Stimulated activated CD4-positive, alpha-beta T cell treated with anti-CD3 and anti-CD28 coated beads, Interleukin-15, amount 100 ng/mL, for 48 hours (primary cell): ENCODE measurements around the gene SULF2.

Experiments used
- DNase-seq, 2 donors: peaks; one replicate each; pipeline ENCODE4 v3.0.0-alpha.2; 2020; ENCODE audit warnings: low read depth in 2 of 2

SULF2 gene

DNA sequence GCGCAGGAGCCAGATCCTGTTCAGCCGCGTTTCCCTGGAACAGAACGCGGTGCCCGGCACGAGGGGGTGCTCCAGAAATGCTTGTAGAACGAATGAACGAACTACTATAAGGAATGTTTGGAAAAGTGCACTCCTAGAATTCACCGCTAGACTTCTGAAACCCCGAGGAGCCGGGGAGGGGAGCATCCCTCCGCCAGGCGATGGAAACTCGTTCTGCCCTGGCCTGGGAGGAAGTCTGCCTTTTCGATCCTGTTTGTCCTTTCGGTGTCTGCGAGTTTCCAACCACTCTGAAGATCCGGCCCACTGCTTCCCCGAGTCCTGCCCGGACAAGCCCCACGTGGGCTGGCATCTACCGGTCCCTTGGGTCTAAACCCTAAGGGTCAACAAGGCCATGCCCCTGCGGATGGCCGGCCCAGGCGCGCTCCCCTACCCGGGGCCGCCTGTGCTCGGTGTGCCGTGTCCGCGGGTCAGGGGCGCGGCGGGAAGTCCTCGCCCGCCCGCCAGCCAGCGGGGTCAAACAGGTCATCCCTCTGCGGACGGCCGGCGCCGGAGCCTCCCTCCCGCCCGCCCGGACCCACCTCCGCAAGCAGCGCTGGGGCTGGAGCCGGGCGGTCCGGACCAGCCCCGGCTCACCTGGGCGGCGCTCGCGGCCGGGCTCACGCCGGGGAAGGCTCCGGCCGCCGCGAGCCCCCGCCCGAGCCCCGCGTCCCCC, 526 bp downstream of the SULF2 start:
- DNase-seq = no peak

DNA sequence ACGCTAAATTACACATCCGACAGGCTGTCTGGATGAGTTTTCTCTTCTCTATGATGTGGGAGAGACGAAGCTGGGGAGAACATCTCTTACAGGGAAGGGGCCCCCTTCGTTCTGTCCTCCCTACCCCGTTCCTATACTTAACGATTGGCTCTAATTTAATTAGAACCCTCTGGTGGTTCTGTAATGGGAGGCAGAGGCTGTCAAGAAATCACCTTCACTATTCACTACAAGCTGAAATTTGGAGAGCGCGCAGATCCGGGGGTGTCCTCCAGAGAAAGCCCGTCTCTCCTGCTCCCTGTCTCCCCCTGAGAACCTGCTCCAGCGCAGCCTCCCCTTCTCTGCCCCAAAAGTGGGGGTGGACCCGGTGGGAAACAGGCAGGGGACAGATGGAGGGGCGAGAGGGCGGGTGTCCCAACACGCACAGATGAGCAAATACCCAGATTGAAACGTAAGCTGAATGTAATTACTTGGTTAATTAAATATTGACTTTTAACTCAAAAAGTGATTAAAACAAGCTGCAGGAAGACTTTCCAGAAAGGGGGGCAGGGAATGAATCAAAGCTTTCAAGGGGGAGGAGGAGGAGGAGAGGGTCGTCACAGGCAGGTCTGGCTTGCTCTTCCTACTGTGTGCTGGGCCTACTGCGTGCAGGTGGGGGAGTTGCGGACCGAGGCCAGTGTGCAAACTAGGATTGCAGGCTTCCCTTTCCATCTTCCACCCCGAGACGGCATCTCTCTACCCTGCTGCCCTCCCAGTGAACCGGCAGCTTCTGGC, 1.3 kb downstream of the SULF2 start:
- DNase-seq = no peak

DNA sequence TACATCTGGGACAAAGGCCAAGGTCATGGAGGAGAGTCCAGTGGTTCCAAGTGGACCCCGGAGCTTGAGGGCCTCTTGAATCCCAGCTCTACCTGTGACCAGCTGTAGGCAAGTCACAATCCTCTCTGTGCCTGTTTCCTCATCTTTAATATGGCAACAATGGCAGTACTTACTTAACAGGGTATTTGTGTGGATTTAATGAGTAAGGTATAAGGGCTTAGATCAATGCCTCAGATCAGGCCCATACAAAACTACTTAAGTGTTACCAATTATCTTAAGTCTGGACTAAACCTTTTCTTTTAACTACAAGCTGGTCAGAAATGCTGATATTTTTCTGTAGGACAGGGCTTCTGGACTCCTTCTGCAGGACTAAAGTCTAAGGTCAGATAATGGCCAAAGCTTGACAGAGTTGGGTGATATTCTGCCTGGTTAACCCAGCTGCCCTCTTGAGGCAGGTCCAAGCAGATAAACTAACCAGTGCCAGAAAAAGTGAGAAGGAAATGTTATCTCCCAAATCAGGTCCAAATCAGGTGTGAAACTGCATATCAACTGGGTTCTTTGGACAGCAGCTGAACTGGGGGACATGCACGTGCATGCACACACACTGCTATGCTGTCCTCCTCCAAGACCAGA, 2.2 kb downstream of the SULF2 start:
- no peak for DNase-seq

DNA sequence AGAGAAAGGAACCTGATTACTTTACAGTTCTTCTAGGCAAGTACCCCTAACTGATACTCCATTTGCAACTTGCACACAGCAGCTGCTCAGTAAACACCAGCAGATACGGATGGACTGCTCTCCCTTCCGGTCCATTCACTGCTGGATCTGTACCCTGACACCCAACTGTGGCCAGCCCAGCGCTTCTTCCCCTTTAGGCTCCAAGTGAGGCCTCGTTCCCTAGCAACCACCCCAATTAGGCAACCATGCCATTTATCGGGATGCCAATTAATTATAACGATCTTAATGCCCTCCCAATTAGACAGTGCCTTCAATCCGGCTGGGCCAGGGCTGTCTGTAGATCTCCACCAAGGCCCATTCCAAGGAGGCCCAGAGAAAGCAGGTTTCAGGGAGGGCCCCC, 3.2 kb downstream of the SULF2 start:
- no peak for DNase-seq

DNA sequence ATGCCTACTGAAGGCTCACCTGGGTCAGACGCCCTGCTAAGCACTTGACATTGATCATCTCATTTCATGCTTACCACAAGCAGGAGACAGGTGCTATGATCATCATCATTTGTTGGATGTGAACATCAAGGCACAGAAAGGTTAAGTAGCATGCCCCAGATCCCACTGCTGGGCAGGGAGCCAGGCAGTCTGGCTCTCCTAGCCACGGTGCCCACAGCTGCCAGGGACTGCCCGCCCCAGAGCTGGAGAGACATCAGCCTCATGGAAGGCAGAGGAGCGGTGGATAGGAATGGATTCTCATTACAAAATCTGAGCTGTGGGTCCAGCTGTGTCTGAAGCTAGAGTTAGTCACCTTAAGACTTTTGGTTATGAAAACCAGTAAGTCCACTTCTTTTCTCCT, 3.6 kb downstream of the SULF2 start:
- DNase-seq = no peak

DNA sequence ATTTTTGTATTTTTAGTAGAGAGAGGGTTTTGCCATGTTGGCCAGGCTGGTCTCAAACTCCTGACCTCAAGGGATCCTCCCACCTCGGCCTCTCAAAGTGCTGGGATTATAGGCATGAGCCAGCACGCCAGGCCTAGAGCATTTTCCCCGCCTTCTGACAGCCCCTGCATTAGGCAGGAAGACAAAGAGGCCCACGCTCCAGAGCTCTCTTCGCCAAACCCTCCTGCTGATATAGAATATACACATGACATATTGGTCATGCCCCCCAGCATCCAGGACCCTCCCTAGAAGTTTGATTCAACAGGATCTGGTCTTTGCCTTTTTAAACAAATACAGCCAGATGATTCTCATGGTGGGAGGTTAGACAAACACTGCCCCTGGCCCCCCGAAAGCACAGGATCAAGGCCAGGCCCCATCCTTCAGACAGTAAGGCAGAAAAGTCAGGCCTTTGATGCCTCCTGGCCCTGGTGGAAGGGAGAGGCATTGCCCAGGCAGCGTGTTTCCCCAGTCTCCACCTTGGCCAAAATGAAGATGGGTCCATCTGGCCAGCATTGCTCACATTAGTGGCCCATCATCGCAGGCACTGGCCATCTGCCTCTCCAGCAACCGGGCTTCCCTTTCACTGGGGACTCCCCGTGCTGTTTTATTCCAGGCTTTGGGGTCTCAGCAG, 4.4 kb downstream of the SULF2 start:
- DNase-seq = no peak

DNA sequence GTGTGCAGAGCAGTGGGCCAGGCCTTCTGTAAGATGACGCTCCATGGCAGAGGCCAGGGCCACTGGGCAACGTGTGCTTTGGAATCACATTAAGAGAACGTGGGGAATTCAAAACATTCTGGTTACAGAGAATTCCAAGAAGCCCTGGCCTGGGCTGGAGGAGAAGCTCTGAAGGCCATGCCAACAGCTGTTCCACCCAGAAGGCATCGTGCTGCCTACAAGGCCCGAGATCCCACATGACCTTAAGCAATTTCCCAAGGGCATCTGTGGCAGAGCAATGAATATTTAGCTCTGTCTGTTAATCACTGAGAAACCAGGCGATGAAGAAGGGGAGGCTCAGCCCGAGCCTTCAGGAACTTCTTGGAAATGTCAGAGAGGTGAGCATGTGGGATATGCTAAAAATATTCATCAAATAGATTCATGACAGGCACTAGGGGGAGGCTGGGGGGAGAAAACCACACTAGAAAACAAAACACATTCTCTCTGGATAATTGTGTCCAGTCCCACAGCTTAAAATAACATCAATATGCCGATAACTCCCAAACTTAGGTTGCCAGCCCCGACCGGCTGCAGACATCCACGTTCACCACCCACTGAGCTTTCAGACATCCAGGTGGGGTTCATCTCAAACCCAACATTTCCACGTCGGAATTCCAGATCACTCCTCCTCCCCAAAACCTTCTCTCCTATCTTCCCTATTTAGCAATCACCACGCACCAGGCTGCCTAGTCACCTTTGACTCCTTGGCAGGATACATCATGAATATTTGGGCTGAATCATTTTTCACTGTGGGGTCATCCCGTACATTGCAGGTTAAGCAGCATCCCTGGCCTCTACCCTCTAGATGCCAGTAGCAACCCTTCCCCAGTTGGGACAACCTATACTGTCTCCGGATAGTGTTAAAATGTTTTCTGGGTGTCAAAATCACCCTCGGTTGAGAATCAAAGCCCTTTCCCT, 6.6 kb downstream of the SULF2 start:
- no peak for DNase-seq

DNA sequence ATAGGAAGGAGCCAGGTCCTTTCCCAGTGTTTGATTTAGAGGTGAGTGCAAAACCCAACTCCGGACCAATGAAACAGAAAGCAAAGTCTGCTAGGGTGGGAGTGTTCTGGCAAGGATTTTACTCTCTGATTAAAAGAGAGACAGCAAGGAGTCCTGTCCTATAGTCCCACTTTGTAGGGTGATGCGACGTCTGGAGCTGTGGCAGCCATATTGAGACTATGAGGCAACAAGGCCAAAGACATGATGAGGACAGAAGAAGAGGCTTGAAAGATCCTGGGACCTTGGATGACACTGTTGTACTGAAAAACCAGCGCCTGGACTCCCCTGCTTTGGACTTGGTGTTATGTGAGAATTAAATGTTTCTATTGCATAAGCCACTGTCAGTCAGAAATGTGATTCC, 8.1 kb downstream of the SULF2 start:
- no peak for DNase-seq

DNA sequence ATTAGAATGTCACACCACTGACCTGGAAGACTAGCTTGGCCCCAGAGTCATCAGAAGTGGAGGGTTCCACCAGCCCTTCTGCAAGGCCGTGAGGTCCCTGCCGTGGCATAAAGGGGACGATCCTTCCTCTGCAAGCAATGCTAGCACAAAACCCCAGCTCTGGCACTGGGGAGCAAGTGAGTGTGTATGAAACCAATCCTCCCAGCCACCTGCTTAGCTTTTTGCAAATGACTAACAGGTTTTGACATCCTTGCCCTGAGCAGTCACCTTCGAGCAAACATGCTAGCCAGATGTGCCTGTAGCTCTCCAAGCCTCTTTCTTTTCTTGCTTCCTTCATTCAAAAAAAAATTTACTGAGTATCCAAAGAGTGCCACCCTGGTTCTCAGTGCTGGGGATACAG, 8.6 kb downstream of the SULF2 start:
- DNase-seq = no peak

DNA sequence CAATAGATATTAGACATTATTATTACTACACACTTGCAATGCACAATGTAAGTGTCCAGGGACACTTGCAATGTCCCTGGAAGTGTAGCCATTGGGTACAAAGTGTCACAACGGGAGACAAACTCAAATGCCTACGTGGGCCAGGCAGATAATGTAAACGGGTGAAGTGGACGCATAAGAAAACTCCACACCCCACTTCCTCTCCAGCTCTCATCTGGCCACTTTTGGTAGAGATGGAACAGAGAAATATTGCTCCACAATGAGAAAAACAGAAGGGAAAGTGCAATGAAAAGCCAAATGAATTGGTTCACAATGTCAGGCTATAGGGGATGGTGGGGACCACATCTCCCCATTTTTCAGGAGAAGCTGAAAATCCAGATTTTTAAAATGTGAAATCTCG, 9.4 kb downstream of the SULF2 start:
- no peak for DNase-seq

DNA sequence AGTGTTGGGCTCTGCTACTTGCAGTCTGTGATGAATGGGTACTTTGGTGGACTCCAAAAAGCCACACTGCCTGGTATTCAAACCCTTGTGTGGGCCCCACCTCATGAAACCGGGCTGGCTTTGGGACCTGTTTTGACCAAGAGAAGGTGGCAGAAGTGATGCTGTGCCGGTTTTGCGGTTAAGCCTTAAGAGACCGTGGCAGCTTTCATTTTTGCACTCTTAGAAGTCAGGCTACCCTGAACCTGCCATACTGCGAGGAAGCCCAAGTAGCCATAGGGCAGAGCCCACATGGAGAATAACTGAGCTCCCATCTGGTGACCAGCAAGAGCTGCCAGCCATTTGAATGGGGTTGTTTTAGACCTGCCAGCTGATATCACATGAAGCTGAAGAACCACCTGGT, 10.2 kb downstream of the SULF2 start:
- DNase-seq = no peak

DNA sequence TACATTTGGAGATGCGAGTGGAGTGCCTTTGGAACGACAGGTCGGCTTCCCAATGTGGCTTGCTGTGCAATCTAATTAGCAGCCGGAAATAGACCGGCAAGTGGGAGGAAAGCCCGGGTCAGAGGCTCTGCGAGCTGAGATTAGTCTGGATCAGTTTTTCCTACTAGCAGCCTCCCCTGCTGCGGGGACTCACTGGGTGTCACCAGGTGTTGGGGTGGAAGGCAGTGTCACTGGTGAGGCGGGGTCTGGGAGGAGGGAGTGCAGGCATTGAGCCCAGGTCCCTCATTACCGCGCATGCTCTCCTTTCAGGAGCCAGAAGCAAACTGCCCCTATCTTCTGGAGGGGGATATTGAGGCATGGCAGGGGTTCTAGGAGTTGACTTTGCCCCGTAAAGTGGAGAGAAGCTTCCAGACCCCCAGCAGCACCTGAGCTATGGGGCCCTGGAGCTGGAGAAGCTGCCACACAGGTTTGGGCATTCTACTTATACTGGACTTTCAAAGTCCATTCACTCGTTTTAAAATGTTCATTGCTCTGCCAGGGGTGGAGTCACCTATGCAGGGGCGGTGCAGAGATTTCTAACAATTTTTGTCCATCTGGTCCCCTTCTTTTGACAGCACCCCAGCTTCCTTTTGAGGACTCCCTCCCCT, 11.0 kb downstream of the SULF2 start:
- no peak for DNase-seq

DNA sequence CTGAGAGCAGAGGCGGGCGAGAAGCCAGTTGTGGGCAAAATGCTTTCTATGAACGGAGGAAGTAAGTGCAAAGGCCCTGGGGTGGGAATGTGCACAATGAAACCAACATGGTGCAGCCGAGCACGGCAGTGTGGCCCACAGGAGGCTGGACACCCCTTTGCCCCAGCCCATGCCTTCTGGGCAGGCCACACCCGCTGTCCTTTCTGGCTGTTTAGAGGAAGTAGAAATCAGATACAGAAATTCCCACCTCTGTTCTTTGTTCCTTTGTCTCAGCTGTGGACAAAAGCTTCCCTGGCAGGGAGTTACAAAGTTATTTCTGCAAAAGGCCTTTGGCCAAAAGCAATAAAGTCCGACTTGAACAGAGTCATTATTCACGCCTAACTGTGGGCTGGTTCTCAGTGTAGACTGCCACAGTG, 11.9 kb downstream of the SULF2 start:
- DNase-seq = no peak

DNA sequence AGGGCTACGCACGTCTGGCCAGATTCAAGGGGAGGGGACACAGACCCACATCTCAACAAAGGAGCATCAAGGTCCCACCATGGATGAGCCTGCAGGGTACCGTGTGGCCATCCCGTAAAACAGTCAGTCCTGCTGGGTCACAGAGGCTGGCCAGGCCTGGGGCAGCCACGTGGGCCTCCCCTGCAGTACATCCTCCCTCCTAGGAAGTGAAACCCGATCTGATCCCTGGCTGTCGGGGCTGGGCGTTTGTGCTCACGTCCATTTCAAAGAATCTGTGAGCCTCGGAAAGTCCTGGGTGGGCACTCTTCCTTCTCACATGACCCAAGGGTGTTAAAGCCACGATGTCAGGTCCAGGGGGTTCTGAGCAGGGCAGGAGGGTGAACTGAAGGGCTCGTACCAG, 14.3 kb downstream of the SULF2 start:
- DNase-seq = no peak

DNA sequence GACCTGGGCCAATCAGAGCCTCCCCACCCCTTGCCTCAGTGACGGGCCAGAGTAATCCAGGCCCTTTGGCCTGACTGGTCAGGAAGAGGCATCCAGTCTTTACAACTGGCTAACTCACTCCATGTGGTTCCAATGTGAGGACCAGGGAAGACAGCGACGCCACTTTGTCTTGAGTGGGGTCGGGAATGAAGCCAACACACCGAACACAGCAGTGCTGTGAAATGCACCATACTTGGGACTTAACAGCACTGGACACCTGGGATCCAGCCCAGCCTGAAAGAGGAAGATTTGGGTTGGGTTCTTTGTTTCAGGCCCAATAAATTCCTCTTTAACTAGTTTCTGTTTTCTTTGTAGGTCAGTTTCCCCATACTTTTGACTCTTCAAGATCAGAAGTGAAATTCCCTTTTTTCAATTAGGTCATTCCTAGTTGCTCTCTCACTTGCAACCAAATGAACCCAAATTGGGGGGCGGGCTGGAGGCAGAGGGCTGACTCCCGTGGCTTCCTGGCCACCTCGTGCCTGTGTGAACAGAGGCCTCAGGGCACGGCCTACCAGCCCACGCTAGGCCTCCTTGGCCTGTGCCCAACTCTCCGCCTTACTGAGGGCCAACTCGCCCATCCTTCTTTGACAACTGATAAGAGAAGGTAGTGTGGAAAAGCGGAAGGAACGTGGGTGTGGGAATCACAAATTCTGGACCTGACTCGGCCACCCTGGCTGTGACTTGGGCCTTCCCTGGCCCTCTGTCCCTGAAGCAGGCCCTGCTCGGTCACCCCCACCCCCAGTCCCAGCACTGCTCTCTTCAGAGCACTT, 17.1 kb downstream of the SULF2 start:
- no peak for DNase-seq

DNA sequence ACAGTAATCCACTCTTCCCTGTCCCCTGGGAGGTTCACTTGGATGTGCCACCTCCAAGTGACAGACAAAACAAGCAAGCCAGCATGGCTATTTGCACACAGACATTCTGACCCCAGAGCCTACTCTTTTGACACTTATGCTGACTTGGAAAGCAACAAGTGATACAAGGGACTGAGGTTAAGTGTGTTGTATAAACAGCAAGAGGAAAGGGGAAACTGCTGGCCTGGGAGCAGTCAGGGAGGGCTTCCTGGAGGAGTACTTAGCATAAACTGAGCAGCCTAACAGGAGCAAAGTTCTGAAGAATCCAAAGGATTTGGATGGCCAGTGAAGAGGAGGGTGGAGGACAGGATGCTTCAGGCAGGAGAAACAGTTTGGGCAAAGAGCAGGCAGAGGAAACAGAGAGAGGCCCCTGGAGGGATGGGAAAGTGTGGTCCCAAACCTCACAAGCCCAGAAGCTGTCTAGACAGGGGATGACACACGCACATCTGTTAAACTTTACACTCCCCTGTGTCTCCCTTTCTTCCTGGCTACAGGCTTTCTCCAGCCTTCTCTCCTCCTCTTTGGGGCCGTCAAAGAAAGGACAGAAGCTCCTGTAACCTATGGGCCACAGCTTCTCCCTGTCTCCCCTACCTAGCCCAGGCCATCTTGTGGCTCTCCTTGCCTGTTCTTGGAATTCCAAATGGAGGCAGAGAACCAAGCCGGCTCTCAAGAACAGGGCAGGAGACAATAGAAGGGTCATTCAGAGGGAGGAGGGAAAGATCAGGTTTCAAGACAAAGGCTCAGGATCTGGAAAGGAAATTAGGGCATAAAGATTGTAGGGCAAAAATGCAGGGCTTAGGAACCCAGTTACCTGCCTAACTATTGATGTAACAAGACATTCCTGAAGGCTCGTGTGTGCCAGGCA, 19.3 kb downstream of the SULF2 start:
- no peak for DNase-seq

DNA sequence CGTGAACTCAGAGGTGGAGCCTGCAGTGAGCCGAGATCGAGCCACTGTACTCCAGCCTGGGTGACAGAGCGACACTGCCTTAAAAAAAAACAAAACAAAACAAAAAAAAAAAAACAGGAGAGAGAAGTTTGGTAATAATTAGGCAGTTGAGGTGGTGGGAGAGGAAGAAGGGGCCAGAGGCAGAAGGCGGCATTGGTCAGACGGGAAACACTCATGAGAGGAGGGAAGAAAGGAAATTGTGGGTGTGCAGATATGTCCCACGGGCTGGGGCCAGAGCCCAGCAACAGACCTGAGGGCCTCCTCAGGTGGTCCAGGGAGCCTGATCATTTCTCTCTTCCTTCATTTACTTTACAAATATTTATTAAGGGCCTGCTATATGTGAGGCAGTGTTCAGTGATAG, 20.0 kb downstream of the SULF2 start:
- no peak for DNase-seq

DNA sequence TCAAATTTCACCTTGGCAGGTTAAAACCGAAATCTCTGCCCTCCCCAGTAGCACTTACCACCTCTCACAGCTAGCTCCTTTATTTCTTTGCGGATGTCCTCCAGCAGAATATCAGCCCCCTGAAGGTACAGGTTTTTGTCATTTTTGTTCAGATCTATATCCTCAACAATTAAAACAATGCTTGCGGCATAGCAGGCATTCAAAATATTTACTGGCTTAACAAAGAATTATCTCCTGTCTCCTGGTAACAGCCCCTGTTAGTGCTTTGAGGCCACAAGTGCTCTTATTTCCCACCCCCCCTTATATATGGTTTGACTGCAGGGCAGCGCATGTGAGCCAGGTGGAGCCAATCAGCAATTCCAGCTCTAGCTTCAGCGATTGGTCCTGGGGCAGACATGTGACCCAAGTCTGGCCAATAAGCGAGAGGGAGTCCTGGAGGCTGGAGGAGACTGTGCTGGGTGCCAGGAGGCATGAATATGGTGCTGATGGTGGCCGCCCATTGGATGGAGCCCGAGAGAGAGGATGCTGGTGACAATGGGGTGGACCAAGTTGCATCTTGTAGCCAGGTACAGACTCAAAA, 21.0 kb downstream of the SULF2 start:
- no peak for DNase-seq
